ENCODE results near the gene CA4.
"Not testable (repeated sequence)": the region's sequence is repeated elsewhere in the genome, so short reads cannot be mapped to it uniquely, and the experiment has no call there.

Gene CA4

DNA sequence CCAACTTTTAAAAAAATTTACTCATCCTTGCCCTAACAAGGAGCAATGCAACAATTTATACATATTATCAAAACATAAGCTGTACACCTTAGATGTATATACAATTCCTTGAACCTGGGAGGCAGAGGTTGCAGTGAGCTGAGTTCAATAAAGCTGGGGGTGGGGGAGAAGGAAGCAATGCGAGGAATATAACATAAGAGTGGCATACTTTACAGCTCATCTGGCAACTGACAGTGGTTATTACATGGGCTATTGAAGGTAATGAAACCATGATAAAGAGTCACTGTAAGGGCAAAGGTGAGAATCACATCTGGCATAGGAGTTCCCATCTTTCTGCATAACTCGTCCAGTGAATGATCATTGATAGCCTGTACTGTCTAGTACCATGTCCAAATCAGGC lies 43.7 kb downstream of the CA4 start:
- Histone ChIP-seq H3K27ac (no peak overlapping the region), H3K36me3 (peaks cover 100% of the 10 kb centered on the region), H3K4me1 (ENCODE audit: control insufficient read depth in 1 of 2, insufficient read depth in 1 of 2, low read depth in 1 of 2, low read length in 1 of 2) (peaks cover 8 to 12% of the 10 kb centered on the region in 2 experiments), H3K27me3 (no peaks in the 10 kb centered on the region), H3K9me3 (no peaks in the 10 kb centered on the region), H3K4me3 (ENCODE audit: low read depth in 1 of 2, low read length in 1 of 2) (no peak overlapping the region)
- TF ChIP-seq, protein P1, sequence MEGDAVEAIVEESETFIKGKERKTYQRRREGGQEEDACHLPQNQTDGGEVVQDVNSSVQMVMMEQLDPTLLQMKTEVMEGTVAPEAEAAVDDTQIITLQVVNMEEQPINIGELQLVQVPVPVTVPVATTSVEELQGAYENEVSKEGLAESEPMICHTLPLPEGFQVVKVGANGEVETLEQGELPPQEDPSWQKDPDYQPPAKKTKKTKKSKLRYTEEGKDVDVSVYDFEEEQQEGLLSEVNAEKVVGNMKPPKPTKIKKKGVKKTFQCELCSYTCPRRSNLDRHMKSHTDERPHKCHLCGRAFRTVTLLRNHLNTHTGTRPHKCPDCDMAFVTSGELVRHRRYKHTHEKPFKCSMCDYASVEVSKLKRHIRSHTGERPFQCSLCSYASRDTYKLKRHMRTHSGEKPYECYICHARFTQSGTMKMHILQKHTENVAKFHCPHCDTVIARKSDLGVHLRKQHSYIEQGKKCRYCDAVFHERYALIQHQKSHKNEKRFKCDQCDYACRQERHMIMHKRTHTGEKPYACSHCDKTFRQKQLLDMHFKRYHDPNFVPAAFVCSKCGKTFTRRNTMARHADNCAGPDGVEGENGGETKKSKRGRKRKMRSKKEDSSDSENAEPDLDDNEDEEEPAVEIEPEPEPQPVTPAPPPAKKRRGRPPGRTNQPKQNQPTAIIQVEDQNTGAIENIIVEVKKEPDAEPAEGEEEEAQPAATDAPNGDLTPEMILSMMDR (IDR thresholded peaks at IDR 0.05): no peak

DNA sequence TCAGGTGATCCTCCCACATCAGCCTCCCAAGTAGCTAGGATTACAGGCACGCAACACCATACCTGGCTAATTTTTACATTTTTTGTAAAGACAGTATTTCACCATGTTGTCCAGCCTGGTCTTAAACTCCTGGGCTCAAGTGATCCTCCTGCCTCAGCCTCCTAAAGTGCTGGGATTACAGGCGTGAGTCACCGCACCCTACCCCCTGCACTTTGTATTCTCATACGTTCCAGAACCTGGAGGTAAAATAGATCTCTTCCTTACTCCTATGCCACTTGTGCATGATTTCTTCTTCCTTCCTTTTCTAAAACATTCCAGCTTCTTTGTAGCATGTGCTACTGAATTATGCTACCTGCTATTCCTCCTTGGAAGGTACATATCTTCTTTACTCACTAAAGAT lies 44.4 kb downstream of the CA4 start:
- not testable (repeated sequence) for H3K4me3 ChIP-seq (ENCODE audit: low read depth in 1 of 2, low read length in 1 of 2); H3K27me3 ChIP-seq; H3K27ac ChIP-seq; H3K9me3 ChIP-seq; H3K4me1 ChIP-seq (ENCODE audit: control insufficient read depth in 1 of 2, insufficient read depth in 1 of 2, low read depth in 1 of 2, low read length in 1 of 2)
- H3K36me3 ChIP-seq: peaks cover 100% of the 10 kb centered on the region

DNA sequence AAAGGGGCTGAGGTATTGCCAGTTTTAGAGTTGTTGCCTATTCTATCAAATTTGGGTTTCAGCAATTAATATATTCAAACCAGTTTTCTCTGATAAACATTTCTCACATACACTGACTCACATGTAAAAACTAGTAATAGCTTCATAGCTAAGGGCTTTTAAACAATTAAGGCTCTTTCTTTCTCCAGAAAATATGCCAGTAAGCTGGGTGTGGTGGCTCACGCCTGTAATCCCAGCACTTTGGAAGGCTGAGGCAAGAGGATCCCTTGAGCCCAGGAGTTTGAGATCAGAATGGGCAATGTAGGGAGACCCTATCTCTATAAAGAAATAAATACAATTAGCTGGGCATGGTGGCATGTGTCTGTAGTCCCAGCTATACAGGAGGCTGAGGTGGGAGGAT lies 48.9 kb downstream of the CA4 start:
- not testable (repeated sequence) for H3K27me3 ChIP-seq; H3K9me3 ChIP-seq; H3K27ac ChIP-seq; H3K4me1 ChIP-seq (ENCODE audit: control insufficient read depth in 1 of 2, insufficient read depth in 1 of 2, low read depth in 1 of 2, low read length in 1 of 2); H3K4me3 ChIP-seq (ENCODE audit: low read depth in 1 of 2, low read length in 1 of 2)
- peaks cover 84% of the 10 kb centered on the region for H3K36me3 ChIP-seq

DNA sequence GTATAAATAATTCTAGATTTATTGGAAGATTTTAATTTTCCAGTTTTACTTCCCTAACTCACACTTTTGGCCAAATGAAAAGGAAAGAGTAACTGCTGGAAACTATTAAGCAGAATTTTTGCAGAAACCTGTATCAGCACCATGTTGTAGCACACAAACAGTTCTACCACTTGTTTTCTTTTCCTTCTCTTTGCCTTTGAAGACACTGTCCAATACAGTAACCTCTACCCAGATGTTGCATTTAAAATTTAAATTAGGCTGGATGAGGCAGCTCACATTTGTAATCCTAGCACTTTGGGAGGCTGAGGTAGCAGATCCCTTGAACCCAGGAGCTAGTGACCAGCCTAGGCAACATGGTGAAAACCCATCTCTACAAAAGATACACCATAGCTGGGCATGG lies 56.0 kb downstream of the CA4 start:
- H3K36me3 ChIP-seq: peaks cover 57% of the 10 kb centered on the region
- H3K4me1 ChIP-seq (ENCODE audit: control insufficient read depth in 1 of 2, insufficient read depth in 1 of 2, low read depth in 1 of 2, low read length in 1 of 2); H3K27ac ChIP-seq; H3K27me3 ChIP-seq; H3K9me3 ChIP-seq; H3K4me3 ChIP-seq (ENCODE audit: low read depth in 1 of 2, low read length in 1 of 2): not testable (repeated sequence)

DNA sequence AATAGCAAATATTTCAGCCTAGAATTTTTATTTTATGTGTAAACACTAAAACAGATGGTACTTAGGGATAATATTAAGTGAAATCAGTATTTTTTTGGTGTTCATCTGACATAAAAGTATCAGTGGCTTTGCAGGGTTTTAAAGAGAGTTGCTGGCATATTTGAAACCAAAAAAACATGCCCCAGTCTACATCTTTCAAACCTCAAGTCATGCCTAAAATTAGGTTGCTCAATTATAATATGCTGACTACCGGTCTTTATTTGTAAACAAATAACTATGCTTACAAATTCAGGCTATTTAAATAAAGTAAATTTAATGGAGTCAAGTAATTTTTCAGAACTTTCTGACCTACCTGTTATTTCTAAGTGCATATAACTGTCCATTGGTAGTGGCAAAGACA lies 58.5 kb downstream of the CA4 start:
- H3K4me3 ChIP-seq (ENCODE audit: low read depth in 1 of 2, low read length in 1 of 2); H3K4me1 ChIP-seq (ENCODE audit: control insufficient read depth in 1 of 2, insufficient read depth in 1 of 2, low read depth in 1 of 2, low read length in 1 of 2); H3K27me3 ChIP-seq; H3K9me3 ChIP-seq; H3K27ac ChIP-seq: not testable (repeated sequence)
- H3K36me3 ChIP-seq: peaks cover 59% of the 10 kb centered on the region

Measured in neutrophil (primary cell).